GM06990 (cell line): ENCODE data around the gene LY6G5C.
"Not testable (repeated sequence)": the region's sequence is repeated elsewhere in the genome, so short reads cannot be mapped to it uniquely, and the experiment has no call there.

Source experiments
- DNase-seq: peaks from one replicate; pipeline ENCODE4 v3.0.0-alpha.2; 2011; ENCODE audit not compliant: insufficient read length; ENCODE audit errors: extremely low read depth
- H3K27me3 ChIP-seq: replicated peaks from 2 replicates; pipeline ENCODE4 v1.6.0; 2011; ENCODE audit warnings: low read length; ENCODE audit not compliant: control insufficient read depth, insufficient read depth
- H3K36me3 ChIP-seq: 2 replicates; pipeline ENCODE4 v1.5.1; 2011; ENCODE audit warnings: low read length; ENCODE audit not compliant: control insufficient read depth, insufficient read depth
- H3K4me3 ChIP-seq: replicated peaks from 2 replicates; pipeline ENCODE4 v1.5.1; 2011; ENCODE audit warnings: low read depth, mild to moderate bottlenecking, control low read depth, low read length
- TF ChIP-seq, protein P1 (sequence below): IDR thresholded peaks from 2 replicates; pipeline ENCODE4 v1.5.1; 2011; ENCODE audit warnings: low read length, control low read depth, mild to moderate bottlenecking, inconsistent platforms; ENCODE audit not compliant: insufficient read depth, poor library complexity, severe bottlenecking

Gene LY6G5C

DNA sequence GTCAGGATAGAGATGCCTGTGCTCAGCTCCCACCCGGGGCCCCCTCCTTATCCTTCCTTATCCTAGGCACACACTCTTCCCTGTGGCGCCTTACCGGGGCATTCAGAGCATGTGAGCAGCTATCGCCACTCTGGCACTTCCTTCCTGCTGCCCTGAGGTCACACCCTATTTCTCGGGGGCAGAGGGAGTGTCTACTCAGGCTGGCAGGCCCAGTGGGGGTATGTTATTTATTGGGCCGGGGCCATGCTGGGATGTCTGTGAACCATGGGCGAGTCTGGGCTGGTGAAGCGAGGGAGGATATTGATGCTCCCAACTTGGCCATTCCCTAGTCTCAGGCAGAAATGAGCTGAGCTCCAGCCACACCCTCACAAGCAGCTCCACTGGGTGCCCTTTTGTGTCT, 30.4 kb upstream of the LY6G5C start:
- Histone ChIP-seq H3K27me3 (no peaks in the 10 kb centered on the region; the same call in 1 of the 2 replicates), H3K4me3 (no peak overlapping the region), H3K36me3 (no peaks in the 10 kb centered on the region)
- TF ChIP-seq, protein P1, sequence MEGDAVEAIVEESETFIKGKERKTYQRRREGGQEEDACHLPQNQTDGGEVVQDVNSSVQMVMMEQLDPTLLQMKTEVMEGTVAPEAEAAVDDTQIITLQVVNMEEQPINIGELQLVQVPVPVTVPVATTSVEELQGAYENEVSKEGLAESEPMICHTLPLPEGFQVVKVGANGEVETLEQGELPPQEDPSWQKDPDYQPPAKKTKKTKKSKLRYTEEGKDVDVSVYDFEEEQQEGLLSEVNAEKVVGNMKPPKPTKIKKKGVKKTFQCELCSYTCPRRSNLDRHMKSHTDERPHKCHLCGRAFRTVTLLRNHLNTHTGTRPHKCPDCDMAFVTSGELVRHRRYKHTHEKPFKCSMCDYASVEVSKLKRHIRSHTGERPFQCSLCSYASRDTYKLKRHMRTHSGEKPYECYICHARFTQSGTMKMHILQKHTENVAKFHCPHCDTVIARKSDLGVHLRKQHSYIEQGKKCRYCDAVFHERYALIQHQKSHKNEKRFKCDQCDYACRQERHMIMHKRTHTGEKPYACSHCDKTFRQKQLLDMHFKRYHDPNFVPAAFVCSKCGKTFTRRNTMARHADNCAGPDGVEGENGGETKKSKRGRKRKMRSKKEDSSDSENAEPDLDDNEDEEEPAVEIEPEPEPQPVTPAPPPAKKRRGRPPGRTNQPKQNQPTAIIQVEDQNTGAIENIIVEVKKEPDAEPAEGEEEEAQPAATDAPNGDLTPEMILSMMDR: no peak
- no peak for DNase-seq

DNA sequence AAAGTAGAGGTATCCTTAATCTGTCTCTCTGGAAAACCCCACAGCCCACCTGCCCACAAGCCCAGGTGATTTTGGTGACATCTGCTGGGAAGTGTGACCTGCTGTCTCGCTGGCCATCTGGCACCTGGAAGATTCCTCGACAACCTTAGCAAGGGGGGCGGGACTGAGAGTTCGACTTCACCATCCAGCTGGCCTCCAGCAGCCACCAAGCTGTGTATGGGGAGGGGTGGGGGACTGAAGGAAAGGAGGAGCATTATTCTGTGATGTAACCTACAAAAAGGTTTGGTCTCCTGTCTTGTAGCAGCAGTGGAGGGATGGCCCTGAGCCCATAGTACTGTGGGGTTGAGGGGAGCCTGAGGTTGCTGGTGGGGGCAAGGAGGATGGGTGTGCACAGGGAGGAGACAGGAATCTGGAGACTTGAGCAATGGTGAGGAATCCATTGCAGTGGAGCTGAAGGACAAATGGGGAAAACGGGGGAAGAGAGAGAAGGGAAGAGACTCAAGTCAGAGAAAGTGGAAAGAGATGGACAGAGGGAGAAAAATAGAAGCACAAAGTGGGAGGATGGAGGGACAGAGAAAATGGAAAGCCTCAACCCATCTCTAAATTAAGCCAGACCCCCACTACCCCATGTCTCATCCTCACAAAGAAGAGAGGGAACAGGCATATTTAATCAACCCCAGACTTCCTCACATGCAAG, 29.8 kb upstream of the LY6G5C start:
- Histone ChIP-seq H3K36me3 (no peaks in the 10 kb centered on the region), H3K4me3 (no peak overlapping the region), H3K27me3 (no peaks in the 10 kb centered on the region; the same call in 1 of the 2 replicates)
- TF ChIP-seq, protein P1: no peak
- no peak for DNase-seq

DNA sequence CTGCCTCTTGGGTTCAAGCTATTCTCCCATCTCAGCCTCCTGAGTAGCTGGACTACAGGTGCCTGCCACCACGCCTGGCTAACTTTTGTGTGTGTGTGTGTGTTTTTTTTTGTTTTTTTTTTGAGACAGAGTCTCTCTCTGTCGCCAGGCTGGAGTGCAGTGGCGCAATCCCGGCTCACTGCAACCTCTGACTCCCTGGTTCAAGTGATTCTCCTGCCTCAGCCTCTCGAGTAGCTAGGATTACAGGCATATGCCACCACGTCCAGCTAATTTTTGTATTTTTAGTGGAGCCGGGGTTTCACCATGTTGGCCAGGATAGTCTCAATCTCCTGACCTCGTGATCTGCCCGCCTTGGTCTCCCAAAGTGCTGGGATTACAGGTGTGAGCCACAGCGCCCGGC, 28.3 kb upstream of the LY6G5C start:
- H3K27me3 ChIP-seq, H3K36me3 ChIP-seq, DNase-seq, H3K4me3 ChIP-seq: not testable (repeated sequence)

DNA sequence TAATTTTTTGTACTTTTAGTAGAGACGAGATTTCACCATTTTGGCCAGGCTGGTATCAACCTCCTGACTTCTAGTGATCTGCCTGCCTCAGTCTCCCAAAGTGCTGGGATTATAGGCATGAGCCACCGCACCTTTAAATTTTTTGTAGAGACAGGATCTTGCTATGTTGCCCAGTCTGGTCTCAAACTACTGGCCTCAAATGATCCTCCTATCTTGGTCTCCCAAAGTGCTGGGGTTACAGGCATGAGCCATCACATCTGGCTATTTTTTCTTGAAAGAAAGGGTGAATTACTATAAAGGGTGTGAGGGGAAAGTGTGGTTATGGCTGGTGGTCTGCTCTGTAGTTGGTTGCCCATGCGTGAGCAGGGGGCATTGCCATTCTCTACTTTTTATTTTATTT, 27.4 kb upstream of the LY6G5C start:
- Histone ChIP-seq H3K4me3 (no peak overlapping the region), H3K36me3 (no peaks in the 10 kb centered on the region), H3K27me3 (no peaks in the 10 kb centered on the region; the same call in 1 of the 2 replicates)
- TF ChIP-seq, protein P1: no peak
- DNase-seq: no peak

DNA sequence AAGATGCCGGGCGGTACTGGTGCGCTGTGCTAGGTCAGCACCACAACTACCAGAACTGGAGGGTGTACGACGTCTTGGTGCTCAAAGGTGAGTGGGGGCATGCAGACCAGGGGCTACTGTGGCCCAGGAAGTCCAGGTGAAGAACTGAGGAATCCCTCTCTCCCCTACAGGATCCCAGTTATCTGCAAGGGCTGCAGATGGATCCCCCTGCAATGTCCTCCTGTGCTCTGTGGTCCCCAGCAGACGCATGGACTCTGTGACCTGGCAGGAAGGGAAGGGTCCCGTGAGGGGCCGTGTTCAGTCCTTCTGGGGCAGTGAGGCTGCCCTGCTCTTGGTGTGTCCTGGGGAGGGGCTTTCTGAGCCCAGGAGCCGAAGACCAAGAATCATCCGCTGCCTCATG, 26.8 kb upstream of the LY6G5C start:
- H3K27me3 ChIP-seq: no peaks in the 10 kb centered on the region; the same call in 1 of the 2 replicates
- TF ChIP-seq, protein P1: no peak
- H3K4me3 ChIP-seq: no peak overlapping the region
- DNase-seq: no peak
- no peaks in the 10 kb centered on the region for H3K36me3 ChIP-seq

DNA sequence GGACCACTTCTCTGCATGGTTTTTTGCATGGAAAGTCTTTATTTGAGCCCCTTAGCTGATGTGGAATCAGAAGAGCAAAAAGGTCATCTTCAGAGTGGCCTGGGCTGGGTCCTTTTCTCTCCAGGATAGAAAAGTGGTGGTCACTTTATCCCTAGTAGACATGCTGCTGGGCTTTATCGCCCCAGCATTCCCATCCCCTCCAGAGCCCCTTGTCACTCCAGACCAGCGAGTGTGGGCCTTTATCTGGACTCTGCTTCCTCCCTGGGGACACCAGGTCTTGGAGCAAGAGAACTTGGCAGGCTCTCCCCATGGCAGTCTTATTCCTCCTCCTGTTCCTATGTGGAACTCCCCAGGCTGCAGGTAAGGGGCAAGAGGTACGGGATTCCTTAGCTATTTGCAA, 25.7 kb upstream of the LY6G5C start, which contains the start of gene LY6G6F:
TSS of gene LY6G6F (plus strand) at position 268 of the 400 bp plus-strand sequence. CDS start at position 309, 41 bp downstream.
- H3K4me3 ChIP-seq: no peak within 1 kb of the TSS
- no peak for DNase-seq
- TF ChIP-seq, protein P1: no peak
- no peaks in the 10 kb centered on the region for H3K27me3 ChIP-seq
- H3K36me3 ChIP-seq: no peaks in the 10 kb centered on the region
